Body of pancreas (tissue), 4 donors: ENCODE measurements around the gene DOC2A.

Source experiments
- POLR2A ChIP-seq, 3 donors: fragments of 450-650 bp; IDR thresholded peaks; one replicate each; pipeline ENCODE4 v1.6.1; 2016; ENCODE audit warnings: antibody characterized with exemption in 3 of 3, mild to moderate bottlenecking in 2 of 3
- TF ChIP-seq, protein P1 (sequence below), 7 experiments: fragments of 450-650 bp in 4 of 7; fragments of 200-600 bp in 3 of 7; sonication (generic) in 3 of 7; IDR thresholded peaks; one replicate each; pipeline ENCODE4 v1.5.1; 2016 to 2019; ENCODE audit warnings: antibody characterized with exemption in 7 of 7

DNA sequence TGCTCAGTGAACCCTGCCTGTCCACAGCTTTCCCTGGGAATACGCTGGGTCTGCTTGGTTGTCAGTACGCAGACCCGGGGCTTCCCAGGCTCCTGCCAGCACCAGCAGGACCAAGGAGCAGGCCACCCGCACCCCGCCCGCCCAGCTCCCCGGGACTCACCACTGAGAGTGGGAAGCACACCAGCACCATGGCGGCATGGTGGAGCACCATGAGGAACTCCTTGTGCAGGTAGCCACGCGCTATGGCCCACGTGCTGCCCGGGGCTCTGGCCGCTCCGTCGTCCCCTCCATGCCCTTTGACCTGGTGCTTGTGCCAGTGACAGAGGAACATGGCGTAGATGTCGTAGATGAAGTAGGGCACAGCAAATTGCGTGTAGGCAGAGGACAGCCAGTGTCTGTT lies 15.6 kb upstream of the DOC2A start:
- TF ChIP-seq, protein P1, sequence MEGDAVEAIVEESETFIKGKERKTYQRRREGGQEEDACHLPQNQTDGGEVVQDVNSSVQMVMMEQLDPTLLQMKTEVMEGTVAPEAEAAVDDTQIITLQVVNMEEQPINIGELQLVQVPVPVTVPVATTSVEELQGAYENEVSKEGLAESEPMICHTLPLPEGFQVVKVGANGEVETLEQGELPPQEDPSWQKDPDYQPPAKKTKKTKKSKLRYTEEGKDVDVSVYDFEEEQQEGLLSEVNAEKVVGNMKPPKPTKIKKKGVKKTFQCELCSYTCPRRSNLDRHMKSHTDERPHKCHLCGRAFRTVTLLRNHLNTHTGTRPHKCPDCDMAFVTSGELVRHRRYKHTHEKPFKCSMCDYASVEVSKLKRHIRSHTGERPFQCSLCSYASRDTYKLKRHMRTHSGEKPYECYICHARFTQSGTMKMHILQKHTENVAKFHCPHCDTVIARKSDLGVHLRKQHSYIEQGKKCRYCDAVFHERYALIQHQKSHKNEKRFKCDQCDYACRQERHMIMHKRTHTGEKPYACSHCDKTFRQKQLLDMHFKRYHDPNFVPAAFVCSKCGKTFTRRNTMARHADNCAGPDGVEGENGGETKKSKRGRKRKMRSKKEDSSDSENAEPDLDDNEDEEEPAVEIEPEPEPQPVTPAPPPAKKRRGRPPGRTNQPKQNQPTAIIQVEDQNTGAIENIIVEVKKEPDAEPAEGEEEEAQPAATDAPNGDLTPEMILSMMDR (IDR thresholded peaks at IDR 0.05): no peak
- TF ChIP-seq POLR2A (IDR thresholded peaks at IDR 0.05): no peak
